T-cell (primary cell): ENCODE measurements around the gene CCDC86. TPM values are rescaled to one million over a fixed set of nuclear protein-coding genes. Genes with fewer than 3 reads are reported as not detected.

Experiments used
- ATAC-seq, 4 experiments: fragments of 200-7000 bp in 3 of 4; fragments of 150-1000 bp in 1 of 4; cut with Tn5 transposase; replicated peaks in 1 of 4; 1 replicate in 3 of 4; 2 replicates in 1 of 4; pipeline ENCODE4 v1.10.0; 2021; ENCODE audit warnings: moderate library complexity in 3 of 4, mild to moderate bottlenecking in 2 of 4, moderate number of reproducible peaks in 1 of 4
- CTCF ChIA-PET, 2 donors: fragments of 300-600 bp; sonication (Branson Sonifier 250); formaldehyde crosslinking; loops; one replicate each; lab custom pipeline; 2022; ENCODE audit warnings: antibody characterized with exemption in 2 of 2; lab: Charles Lee
- POLR2A ChIA-PET, 2 donors: fragments of 300-600 bp; sonication (Branson Sonifier 250); formaldehyde crosslinking; loops; one replicate each; lab custom pipeline; 2022; ENCODE audit warnings: antibody characterized with exemption in 2 of 2; lab: Charles Lee
- DNase-seq, 35 experiments: peaks; one replicate each; pipeline versions ENCODE4 v3.0.0 to v3.0.0-alpha.2; 2013 to 2023
- H3K27ac ChIP-seq: one replicate; pipeline ENCODE4 v1.5.1; 2013; ENCODE audit warnings: low read length
- H3K27me3 ChIP-seq, 2 experiments: replicated peaks in 1 of 2; 1 replicate in 1 of 2; 2 replicates in 1 of 2; pipeline versions ENCODE4 v1.6.1 to v1.7.0; 2013; ENCODE audit warnings: low read length in 1 of 2, mixed read lengths in 1 of 2; ENCODE audit not compliant: control insufficient read depth in 2 of 2, insufficient read depth in 2 of 2; ENCODE audit errors: extremely low read depth in 1 of 2
- H3K36me3 ChIP-seq, 2 donors: 1 replicate in 1 of 2; 2 replicates in 1 of 2; pipeline versions ENCODE4 v1.6.1 to v1.7.0; 2013; ENCODE audit warnings: low read length in 1 of 2; ENCODE audit not compliant: control insufficient read depth in 2 of 2, insufficient read depth in 1 of 2; ENCODE audit errors: extremely low read depth in 1 of 2
- H3K4me1 ChIP-seq, 2 experiments: 1 replicate in 1 of 2; 2 replicates in 1 of 2; pipeline versions ENCODE4 v1.6.1 to v1.7.0; 2013; ENCODE audit warnings: low read length in 2 of 2, mixed read lengths in 1 of 2; ENCODE audit not compliant: insufficient read depth in 2 of 2, control insufficient read depth in 1 of 2; ENCODE audit errors: extremely low read depth in 1 of 2
- H3K4me3 ChIP-seq, 2 donors: 1 replicate in 1 of 2; 2 replicates in 1 of 2; pipeline versions ENCODE4 v1.5.1 to v1.7.0; 2013; ENCODE audit warnings: mild to moderate bottlenecking in 2 of 2, low read length in 1 of 2, moderate library complexity in 1 of 2; ENCODE audit not compliant: control insufficient read depth in 1 of 2; ENCODE audit errors: extremely low read depth in 1 of 2
- H3K9me3 ChIP-seq: 2 replicates; pipeline ENCODE4 v1.7.0; 2013
- H3K27ac Mint-ChIP-seq, 2 donors: one replicate each; pipeline ENCODE4 v1.8.0; 2020 to 2021; ENCODE audit warnings: mild to moderate bottlenecking in 2 of 2, mixed read lengths in 2 of 2
- H3K27me3 Mint-ChIP-seq, 2 donors: one replicate each; pipeline ENCODE4 v1.8.0; 2021 to 2022; ENCODE audit warnings: mixed read lengths in 2 of 2
- H3K36me3 Mint-ChIP-seq: one replicate; pipeline ENCODE4 v1.8.0; 2021; ENCODE audit warnings: mixed read lengths
- H3K4me1 Mint-ChIP-seq, 3 donors: one replicate each; pipeline ENCODE4 v1.8.0; 2020 to 2022; ENCODE audit warnings: mixed read lengths in 3 of 3, mild to moderate bottlenecking in 1 of 3
- H3K4me3 Mint-ChIP-seq, 3 donors: one replicate each; pipeline ENCODE4 v1.8.0; 2020 to 2022; ENCODE audit warnings: mild to moderate bottlenecking in 3 of 3, mixed read lengths in 3 of 3, moderate library complexity in 3 of 3
- H3K9me3 Mint-ChIP-seq, 3 donors: one replicate each; pipeline ENCODE4 v1.8.0; 2020 to 2022; ENCODE audit warnings: mixed read lengths in 3 of 3
- WGBS: methylation state at CpG from one replicate; pipeline ENCODE4 v1.1.5; 2013; ENCODE audit warnings: missing lambda C conversion rate; ENCODE audit not compliant: insufficient coverage; 5-methylcytosine and 5-hydroxymethylcytosine counted together
- total RNA-seq, 35 experiments: library from RNA in 6 of 35; stranded (reverse) in 6 of 35; fragments of 120-200 nt in 1 of 35; gene quantifications; one replicate each; pipeline versions ENCODE4 v1.2.1 to v1.2.4 and lab custom pipeline; 2013 to 2026

The CCDC86 gene, protein sequence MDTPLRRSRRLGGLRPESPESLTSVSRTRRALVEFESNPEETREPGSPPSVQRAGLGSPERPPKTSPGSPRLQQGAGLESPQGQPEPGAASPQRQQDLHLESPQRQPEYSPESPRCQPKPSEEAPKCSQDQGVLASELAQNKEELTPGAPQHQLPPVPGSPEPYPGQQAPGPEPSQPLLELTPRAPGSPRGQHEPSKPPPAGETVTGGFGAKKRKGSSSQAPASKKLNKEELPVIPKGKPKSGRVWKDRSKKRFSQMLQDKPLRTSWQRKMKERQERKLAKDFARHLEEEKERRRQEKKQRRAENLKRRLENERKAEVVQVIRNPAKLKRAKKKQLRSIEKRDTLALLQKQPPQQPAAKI
- 10 to 100 TPM; 11.6 to 20.7 (median 16.3) TPM for total RNA-seq
- 9.3 TPM for total RNA-seq (2013)
- 7.4 to 168 (median 13.5) reads per million in 29 experiments for total RNA-seq (lab: John Stamatoyannopoulos, UW)

DNA sequence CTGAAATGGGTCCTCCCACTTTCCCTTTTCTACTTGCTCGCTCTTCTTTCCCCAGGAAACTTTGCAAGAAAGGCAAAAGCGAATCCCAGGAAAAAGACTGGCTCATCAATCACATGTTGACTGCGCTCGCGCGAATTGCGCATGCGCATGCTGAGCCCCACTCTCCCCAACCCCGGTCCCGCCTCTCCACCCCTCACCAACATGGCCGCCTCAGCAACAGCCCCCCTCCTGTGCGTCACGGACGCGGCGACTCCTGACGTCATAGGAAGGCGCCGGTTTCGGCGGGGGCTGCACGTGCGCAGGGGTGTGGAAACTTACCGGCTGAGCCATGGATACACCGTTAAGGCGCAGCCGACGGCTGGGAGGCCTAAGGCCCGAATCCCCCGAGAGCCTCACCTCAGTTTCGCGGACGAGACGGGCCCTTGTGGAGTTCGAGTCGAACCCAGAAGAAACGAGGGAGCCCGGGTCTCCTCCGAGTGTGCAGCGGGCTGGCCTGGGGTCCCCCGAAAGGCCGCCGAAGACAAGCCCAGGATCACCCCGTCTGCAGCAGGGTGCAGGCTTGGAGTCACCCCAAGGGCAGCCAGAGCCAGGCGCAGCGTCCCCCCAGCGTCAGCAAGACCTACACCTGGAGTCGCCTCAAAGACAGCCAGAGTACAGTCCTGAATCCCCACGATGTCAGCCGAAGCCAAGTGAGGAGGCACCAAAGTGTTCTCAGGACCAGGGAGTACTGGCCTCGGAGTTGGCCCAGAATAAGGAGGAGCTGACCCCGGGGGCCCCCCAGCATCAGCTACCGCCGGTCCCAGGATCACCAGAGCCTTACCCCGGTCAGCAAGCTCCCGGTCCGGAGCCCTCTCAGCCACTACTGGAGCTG, at the start of gene CCDC86:
Gene CCDC86 (plus strand): TSS at position 317 of the 871 bp plus-strand sequence. CDS start 12 bp downstream, at position 329.
- ChIA-PET CTCF (interaction anchor here in 1 of 2 donors (1.0 to 1.2 kb wide), 2 partner anchors 11 to 45 kb away, joined by 3 read pairs; no protein-coding TSS in a partner anchor), POLR2A (no interaction called here)
- Histone ChIP-seq H3K36me3 (peaks cover 2 to 3% of the 10 kb centered on the region in 2 donors), H3K27ac (peak within 1 kb of the TSS; percentile 50), H3K9me3 (no peaks in the 10 kb centered on the region), H3K27me3 (peaks cover 0 to under 1% of the 10 kb centered on the region in 2 experiments), H3K4me1 (peaks cover 20 to 40% of the 10 kb centered on the region in 2 experiments), H3K4me3 (peak within 1 kb of the TSS; percentile 81 to 89)
- Mint-ChIP-seq H3K9me3 (no peaks in the 10 kb centered on the region), H3K27me3 (no peaks in the 10 kb centered on the region), H3K36me3 (peaks cover 3% of the 10 kb centered on the region), H3K4me1 (peaks cover 44 to 54% (median 48%) of the 10 kb centered on the region in 3 donors), H3K27ac (peak within 1 kb of the TSS; percentile 91 to 97), H3K4me3 (peak within 1 kb of the TSS; percentile 85 to 97 (median 89))
- under 1% methylated on average over 51 of the region's 57 CpGs for WGBS
- peak; percentile 88 to 95 (median 92) for ATAC-seq
- DNase-seq: peak; percentile 92 to 99 (median 97)

DNA sequence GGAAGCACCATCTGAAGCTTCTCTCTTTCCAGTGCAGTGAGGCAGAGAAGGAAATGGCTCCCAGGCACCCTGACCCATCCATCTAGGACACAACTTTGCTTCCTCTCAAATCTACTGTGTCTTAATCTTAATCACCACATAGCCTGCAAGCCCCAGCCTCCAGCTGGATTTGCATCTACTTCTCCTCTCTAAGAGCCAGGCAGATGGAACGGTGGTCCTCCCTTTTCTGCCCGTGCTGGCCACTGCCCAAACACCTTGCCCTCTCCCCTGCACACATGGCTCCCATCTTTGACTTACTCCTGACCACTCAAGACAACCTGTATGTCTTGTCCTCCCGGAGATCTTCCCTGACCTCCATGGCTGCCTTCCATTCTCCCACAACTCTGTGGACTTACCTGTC, 49.4 kb upstream of the CCDC86 start:
- no peaks in the 10 kb centered on the region for H3K9me3 Mint-ChIP-seq
- ChIA-PET POLR2A (no interaction called here), CTCF (no interaction called here)
- Histone ChIP-seq H3K4me3 (no peak overlapping the region), H3K36me3 (no peaks in the 10 kb centered on the region), H3K27ac (no peak overlapping the region), H3K4me1 (no peaks in the 10 kb centered on the region), H3K27me3 (peaks cover 0 to 6% of the 10 kb centered on the region in 2 experiments), H3K9me3 (no peaks in the 10 kb centered on the region)
- H3K27me3 Mint-ChIP-seq: peaks cover 0 to 3% of the 10 kb centered on the region in 2 donors
- H3K4me1 Mint-ChIP-seq: peaks cover 0 to 7% (median 0%) of the 10 kb centered on the region in 3 donors
- H3K36me3 Mint-ChIP-seq: no peaks in the 10 kb centered on the region
- ATAC-seq (no peak), DNase-seq (no peak)
- 77% methylated on average over 2 of the region's 3 CpGs for WGBS
- H3K4me3 Mint-ChIP-seq: no peak overlapping the region
- H3K27ac Mint-ChIP-seq: no peak overlapping the region

DNA sequence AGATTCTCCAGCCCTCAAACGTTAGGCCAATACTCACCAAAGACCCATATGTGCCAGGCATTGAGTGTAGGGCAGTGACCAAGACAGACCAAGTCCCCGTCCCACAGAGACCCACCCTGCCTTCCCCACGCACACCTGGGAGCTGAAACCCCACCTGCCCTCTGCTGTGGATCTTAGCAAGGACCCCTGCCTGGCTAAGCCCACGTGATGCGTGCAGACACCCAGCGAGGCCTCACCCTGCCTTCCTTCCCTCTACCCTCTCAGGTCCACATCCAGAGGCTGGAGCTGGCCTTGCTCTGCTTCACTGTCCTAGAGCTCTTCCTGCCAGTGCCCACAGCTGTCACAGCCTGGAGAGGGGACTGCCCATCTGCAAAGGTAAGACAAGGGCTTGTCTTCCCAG, 46.6 kb upstream of the CCDC86 start:
- no peak overlapping the region for H3K27ac Mint-ChIP-seq
- no peak overlapping the region for H3K27ac ChIP-seq
- no peaks in the 10 kb centered on the region for H3K36me3 Mint-ChIP-seq
- no peaks in the 10 kb centered on the region for H3K4me1 Mint-ChIP-seq
- H3K9me3 Mint-ChIP-seq: no peaks in the 10 kb centered on the region
- H3K27me3 Mint-ChIP-seq: peaks cover 12 to 15% of the 10 kb centered on the region in 2 donors
- H3K4me3 ChIP-seq: no peak overlapping the region
- POLR2A ChIA-PET: no interaction called here
- no peak overlapping the region for H3K4me3 Mint-ChIP-seq
- H3K36me3 ChIP-seq: no peaks in the 10 kb centered on the region
- H3K4me1 ChIP-seq: no peaks in the 10 kb centered on the region
- WGBS: 69% methylated on average over 5 of the region's 6 CpGs
- ATAC-seq: no peak
- no peak for DNase-seq
- CTCF ChIA-PET: no interaction called here
- H3K27me3 ChIP-seq: peaks cover 0 to 19% of the 10 kb centered on the region in 2 experiments
- H3K9me3 ChIP-seq: no peaks in the 10 kb centered on the region

DNA sequence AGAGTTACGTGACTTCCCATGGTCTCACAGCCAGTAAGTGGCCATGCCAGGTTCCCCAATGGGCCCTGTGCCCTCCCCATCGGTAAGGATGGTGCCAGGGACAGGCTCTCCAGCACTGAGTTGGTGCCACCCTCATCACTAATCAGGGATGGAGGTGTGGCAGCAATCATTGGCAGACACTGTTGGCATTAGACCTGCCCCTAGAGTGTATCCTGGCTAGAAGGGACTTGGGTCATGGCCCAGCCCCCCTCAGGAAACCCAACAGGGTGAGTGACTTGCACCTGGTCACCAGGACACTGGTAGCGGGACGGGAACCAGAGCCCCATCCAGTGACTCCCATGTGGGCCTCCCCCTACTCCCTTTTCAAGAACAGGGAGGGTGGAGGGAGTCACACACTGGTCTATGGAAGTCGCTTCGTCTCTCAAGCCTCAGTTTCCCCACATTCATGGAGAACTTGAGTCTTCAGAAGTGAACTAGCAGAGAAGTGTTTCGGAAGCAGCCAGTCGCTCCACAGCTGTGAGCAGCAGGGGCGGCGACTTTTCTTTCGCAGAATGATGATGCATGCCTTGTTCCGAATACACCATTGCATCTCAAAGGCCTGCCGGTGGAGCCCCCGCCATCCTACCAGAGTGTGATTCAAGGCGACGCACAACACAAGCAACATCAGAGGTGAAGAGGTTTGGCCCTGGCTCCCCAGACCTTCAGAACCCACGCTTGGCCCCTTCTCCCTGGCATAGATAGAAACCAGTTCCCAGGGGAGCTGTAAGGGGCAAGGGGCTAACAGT, 43.9 kb upstream of the CCDC86 start:
- Mint-ChIP-seq H3K27ac (no peak overlapping the region), H3K27me3 (peaks cover 16 to 25% of the 10 kb centered on the region in 2 donors), H3K4me1 (no peaks in the 10 kb centered on the region), H3K4me3 (no peak overlapping the region), H3K36me3 (no peaks in the 10 kb centered on the region), H3K9me3 (no peaks in the 10 kb centered on the region)
- CTCF ChIA-PET: no interaction called here
- Histone ChIP-seq H3K9me3 (no peaks in the 10 kb centered on the region), H3K4me3 (no peak overlapping the region), H3K27ac (no peak overlapping the region), H3K36me3 (no peaks in the 10 kb centered on the region), H3K27me3 (peaks cover 0 to 23% of the 10 kb centered on the region in 2 experiments), H3K4me1 (no peaks in the 10 kb centered on the region)
- 84% methylated on average over 15 of the region's 17 CpGs for WGBS
- no peak for DNase-seq
- no peak for ATAC-seq
- POLR2A ChIA-PET: no interaction called here

DNA sequence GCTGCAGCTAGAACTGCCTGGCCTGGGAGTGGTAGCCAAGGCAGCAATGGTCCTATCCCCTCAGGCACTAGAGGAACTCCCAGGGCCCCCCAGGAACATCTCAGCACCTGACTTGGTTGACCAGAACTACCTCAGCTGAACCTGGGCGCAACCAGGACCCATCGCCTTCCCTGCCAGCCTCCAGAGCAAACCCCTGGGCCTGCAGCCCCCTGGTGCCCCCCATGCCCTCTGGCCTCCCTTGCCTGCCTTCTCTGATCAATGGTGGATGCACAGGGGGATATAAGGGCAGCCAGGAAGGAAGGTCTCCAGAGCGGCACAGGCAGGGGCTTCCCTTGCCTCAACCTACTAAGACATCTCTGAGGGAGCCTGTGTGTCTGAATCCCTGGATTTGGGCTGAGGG, 43.3 kb upstream of the CCDC86 start:
- no peaks in the 10 kb centered on the region for H3K9me3 Mint-ChIP-seq
- no peaks in the 10 kb centered on the region for H3K36me3 ChIP-seq
- DNase-seq: no peak
- ATAC-seq: no peak
- peaks cover 16 to 27% of the 10 kb centered on the region in 2 donors for H3K27me3 Mint-ChIP-seq
- H3K27ac ChIP-seq: no peak overlapping the region
- no peaks in the 10 kb centered on the region for H3K36me3 Mint-ChIP-seq
- H3K27me3 ChIP-seq: peaks cover 0 to 27% of the 10 kb centered on the region in 2 experiments
- no peak overlapping the region for H3K4me3 ChIP-seq
- no peaks in the 10 kb centered on the region for H3K4me1 ChIP-seq
- no peaks in the 10 kb centered on the region for H3K4me1 Mint-ChIP-seq
- no peak overlapping the region for H3K27ac Mint-ChIP-seq
- no peak overlapping the region for H3K4me3 Mint-ChIP-seq
- POLR2A ChIA-PET: no interaction called here
- CTCF ChIA-PET: no interaction called here
- no peaks in the 10 kb centered on the region for H3K9me3 ChIP-seq
- WGBS: no CpG with 5 or more reads among the region's 3 CpGs

DNA sequence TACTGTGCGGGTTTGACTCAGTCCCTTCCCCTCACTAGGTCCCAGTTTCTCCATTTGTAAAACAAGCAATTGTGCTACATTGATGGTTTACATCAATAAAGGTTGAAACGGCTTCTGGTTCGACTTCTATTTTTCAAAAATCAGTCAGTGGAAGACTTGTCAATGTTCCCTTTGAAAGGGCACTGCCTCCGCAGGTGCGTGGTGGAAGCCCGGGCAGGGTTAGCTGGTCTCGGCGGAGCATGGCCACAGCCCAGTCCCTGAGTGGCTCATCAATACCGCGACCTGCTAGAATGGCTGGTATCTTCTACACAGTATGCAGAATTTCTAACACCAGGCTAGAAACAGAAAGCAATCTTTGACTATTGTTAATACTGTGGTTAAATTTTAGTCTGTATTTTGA, 40.7 kb upstream of the CCDC86 start:
- Histone ChIP-seq H3K4me3 (no peak overlapping the region), H3K4me1 (no peaks in the 10 kb centered on the region), H3K9me3 (no peaks in the 10 kb centered on the region), H3K27me3 (peaks cover 0 to 26% of the 10 kb centered on the region in 2 experiments), H3K36me3 (no peaks in the 10 kb centered on the region), H3K27ac (no peak overlapping the region)
- H3K36me3 Mint-ChIP-seq: no peaks in the 10 kb centered on the region
- H3K27me3 Mint-ChIP-seq: peaks cover 20 to 30% of the 10 kb centered on the region in 2 donors
- H3K27ac Mint-ChIP-seq: no peak overlapping the region
- WGBS: 70% methylated on average over 4 of the region's 10 CpGs
- H3K4me1 Mint-ChIP-seq: no peaks in the 10 kb centered on the region
- POLR2A ChIA-PET: no interaction called here
- H3K4me3 Mint-ChIP-seq: no peak overlapping the region
- CTCF ChIA-PET: no interaction called here
- H3K9me3 Mint-ChIP-seq: no peaks in the 10 kb centered on the region
- DNase-seq (no peak), ATAC-seq (no peak)
